ENCODE measurements around the gene BCCIP. TPM values are rescaled to one million over a fixed set of nuclear protein-coding genes. Genes with fewer than 3 reads are reported as not detected.

BCCIP gene
- total RNA-seq, 1 experiment from 2014 or later, result 113 TPM

GRCh38 chr10:125802131-125802530, 21.2 kb upstream of the BCCIP start:
- ChIA-PET CTCF (no interaction called here), POLR2A (ENCODE audit: low non-redundant PET) (no interaction called here)
- TF ChIP-seq EZH2 (IDR thresholded peaks at IDR 0.05; ENCODE audit: borderline replicate concordance, low read depth, low read length, poor library complexity, severe bottlenecking), result no peak
- TF ChIP-seq CTCF (conservative IDR thresholded peaks at IDR 0.05; ENCODE audit: low read depth, low read length), result no peak
- Histone ChIP-seq H3K36me3 (ENCODE audit: insufficient read depth, low read length, poor library complexity, severe bottlenecking) (peaks cover 9% of the 10 kb centered on the region), H3K27ac (ENCODE audit: low read depth, low read length, poor library complexity, severe bottlenecking) (no peak overlapping the region), H3K27me3 (replicated peaks; ENCODE audit: insufficient read depth, low read depth, low read length, poor library complexity) (no peaks in the 10 kb centered on the region), H3K4me3 (ENCODE audit: low read depth, low read length, poor library complexity, severe bottlenecking) (no peak overlapping the region), H3K4me1 (ENCODE audit: insufficient read depth, low read length, poor library complexity, severe bottlenecking) (no peaks in the 10 kb centered on the region), H3K9me3 (ENCODE audit: low read depth, low read length, poor library complexity, severe bottlenecking) (no peaks in the 10 kb centered on the region)
- no peak for DNase-seq (ENCODE audit: low spot score)
- BruUV-seq (replicated peaks), result no TSS peak
- intact Hi-C loops (cut with micrococcal nuclease; ENCODE audit: unreplicated experiment), result no loop called here

GRCh38 chr10:125802739-125803138, 20.6 kb upstream of the BCCIP start:
- DNase-seq (ENCODE audit: low spot score), result no peak
- no TSS peak for BruUV-seq (replicated peaks)
- no peaks in the 10 kb centered on the region for H3K27me3 ChIP-seq (replicated peaks; ENCODE audit: insufficient read depth, low read depth, low read length, poor library complexity)
- H3K9me3 ChIP-seq (ENCODE audit: low read depth, low read length, poor library complexity, severe bottlenecking), result no peaks in the 10 kb centered on the region
- no peak for TF ChIP-seq CTCF (conservative IDR thresholded peaks at IDR 0.05; ENCODE audit: low read depth, low read length)
- TF ChIP-seq EZH2 (IDR thresholded peaks at IDR 0.05; ENCODE audit: borderline replicate concordance, low read depth, low read length, poor library complexity, severe bottlenecking), result no peak
- intact Hi-C loops (cut with micrococcal nuclease; ENCODE audit: unreplicated experiment), result no loop called here
- no peaks in the 10 kb centered on the region for H3K4me1 ChIP-seq (ENCODE audit: insufficient read depth, low read length, poor library complexity, severe bottlenecking)
- no peak overlapping the region for H3K4me3 ChIP-seq (ENCODE audit: low read depth, low read length, poor library complexity, severe bottlenecking)
- peaks cover 5% of the 10 kb centered on the region for H3K36me3 ChIP-seq (ENCODE audit: insufficient read depth, low read length, poor library complexity, severe bottlenecking)
- ChIA-PET CTCF (no interaction called here), POLR2A (ENCODE audit: low non-redundant PET) (interaction anchor here (0.6 kb wide), 1 partner anchor 75 kb away, joined by 3 read pairs; no protein-coding TSS in a partner anchor)
- H3K27ac ChIP-seq (ENCODE audit: low read depth, low read length, poor library complexity, severe bottlenecking), result no peak overlapping the region

GRCh38 chr10:125808047-125808446, 15.3 kb upstream of the BCCIP start:
- Histone ChIP-seq H3K27ac (ENCODE audit: low read depth, low read length, poor library complexity, severe bottlenecking) (no peak overlapping the region), H3K27me3 (replicated peaks; ENCODE audit: insufficient read depth, low read depth, low read length, poor library complexity) (no peaks in the 10 kb centered on the region), H3K4me1 (ENCODE audit: insufficient read depth, low read length, poor library complexity, severe bottlenecking) (peaks cover 4% of the 10 kb centered on the region), H3K4me3 (ENCODE audit: low read depth, low read length, poor library complexity, severe bottlenecking) (no peak overlapping the region), H3K9me3 (ENCODE audit: low read depth, low read length, poor library complexity, severe bottlenecking) (no peaks in the 10 kb centered on the region), H3K36me3 (ENCODE audit: insufficient read depth, low read length, poor library complexity, severe bottlenecking) (peaks cover 26% of the 10 kb centered on the region)
- intact Hi-C loops (cut with micrococcal nuclease; ENCODE audit: unreplicated experiment), result no loop called here
- ChIA-PET CTCF (no interaction called here), POLR2A (ENCODE audit: low non-redundant PET) (interaction anchor here (0.6 kb wide), 1 partner anchor 19 kb away, joined by 16 read pairs; no protein-coding TSS in a partner anchor)
- DNase-seq (ENCODE audit: low spot score), result no peak
- BruUV-seq (replicated peaks), result no TSS peak
- no peak for TF ChIP-seq CTCF (conservative IDR thresholded peaks at IDR 0.05; ENCODE audit: low read depth, low read length)
